Right atrium auricular region (tissue), 2 donors: ENCODE results near the gene PMP22. TPM values are rescaled to one million over a fixed set of nuclear protein-coding genes. Genes with fewer than 3 reads are reported as not detected.

Experiments used
- DNase-seq: peaks from one replicate; pipeline ENCODE4 v3.0.0-alpha.2; 2019; ENCODE audit warnings: low spot score
- H3K27ac ChIP-seq, 2 donors: fragments of 200-600 bp; sonication (generic); 1 replicate in 1 of 2; 2 replicates in 1 of 2; pipeline ENCODE4 v1.5.1; 2016 to 2019
- H3K27me3 ChIP-seq, 2 donors: fragments of 200-600 bp; sonication (generic); one replicate each; pipeline versions ENCODE4 v1.5.1 to v1.6.0; 2017 to 2019
- H3K36me3 ChIP-seq: fragments of 200-600 bp; sonication (generic); one replicate; pipeline ENCODE4 v1.5.1; 2016
- H3K4me1 ChIP-seq, 2 donors: fragments of 200-600 bp; sonication (generic); one replicate each; pipeline versions ENCODE4 v1.5.1 to v1.6.0; 2017 to 2019
- H3K4me3 ChIP-seq, 2 donors: fragments of 200-600 bp; sonication (generic); 1 replicate in 1 of 2; 2 replicates in 1 of 2; pipeline ENCODE4 v1.5.1; 2017 to 2019; ENCODE audit warnings: mild to moderate bottlenecking in 1 of 2, moderate library complexity in 1 of 2
- H3K9me3 ChIP-seq, 2 donors: fragments of 200-600 bp; sonication (generic); one replicate each; pipeline ENCODE4 v1.5.1; 2019
- CTCF ChIP-seq, 2 donors: fragments of 200-600 bp; sonication (generic); IDR thresholded peaks; one replicate each; pipeline ENCODE4 v1.5.1; 2019; ENCODE audit warnings: antibody characterized with exemption in 2 of 2
- total RNA-seq, 2 donors: library from RNA; depleted of rRNA; stranded (reverse); fragments of >200 nt; gene quantifications; one replicate each; pipeline ENCODE4 v1.1.0, GENCODE V29; 2016

Gene PMP22
- total RNA-seq, 2 donors from 2014 or later = 160 to 164 TPM

- Histone ChIP-seq H3K4me3 (no peak overlapping the region), H3K27ac (peak overlapping the region in 1 of 2 donors; percentile 36), H3K36me3 (no peaks in the 10 kb centered on the region), H3K4me1 (peaks cover 0 to 24% of the 10 kb centered on the region in 2 donors), H3K27me3 (no peaks in the 10 kb centered on the region), H3K9me3 (no peaks in the 10 kb centered on the region)
- TF ChIP-seq CTCF (IDR thresholded peaks at IDR 0.05) = no peak
- no peak for DNase-seq
Measured at GRCh38 chr17:15273141-15273793, 8.1 kb upstream of the PMP22 start.

- Histone ChIP-seq H3K4me1 (peaks cover 0 to 24% of the 10 kb centered on the region in 2 donors), H3K27me3 (no peaks in the 10 kb centered on the region), H3K36me3 (no peaks in the 10 kb centered on the region), H3K4me3 (no peak overlapping the region), H3K9me3 (no peaks in the 10 kb centered on the region), H3K27ac (no peak overlapping the region)
- no peak for TF ChIP-seq CTCF (IDR thresholded peaks at IDR 0.05)
- no peak for DNase-seq
Measured at GRCh38 chr17:15271741-15272140, 6.6 kb upstream of the PMP22 start.

- no peak for DNase-seq
- no peak overlapping the region for H3K4me3 ChIP-seq
- no peak for TF ChIP-seq CTCF (IDR thresholded peaks at IDR 0.05)
- peaks cover 0 to 24% of the 10 kb centered on the region in 2 donors for H3K4me1 ChIP-seq
- H3K27me3 ChIP-seq = no peaks in the 10 kb centered on the region
- H3K27ac ChIP-seq = no peak overlapping the region
- no peaks in the 10 kb centered on the region for H3K9me3 ChIP-seq
- no peaks in the 10 kb centered on the region for H3K36me3 ChIP-seq
Measured at GRCh38 chr17:15270628-15271381, 5.7 kb upstream of the PMP22 start.

GRCh38 chr17:15269780-15270089 lies 4.6 kb upstream of the PMP22 start:
- H3K36me3 ChIP-seq = no peaks in the 10 kb centered on the region
- no peaks in the 10 kb centered on the region for H3K27me3 ChIP-seq
- no peak overlapping the region for H3K4me3 ChIP-seq
- DNase-seq = no peak
- H3K9me3 ChIP-seq = no peaks in the 10 kb centered on the region
- no peak for TF ChIP-seq CTCF (IDR thresholded peaks at IDR 0.05)
- H3K4me1 ChIP-seq = peaks cover 0 to 31% of the 10 kb centered on the region in 2 donors
- no peak overlapping the region for H3K27ac ChIP-seq

- no peak for TF ChIP-seq CTCF (IDR thresholded peaks at IDR 0.05)
- Histone ChIP-seq H3K27me3 (no peaks in the 10 kb centered on the region), H3K27ac (no peak overlapping the region), H3K36me3 (no peaks in the 10 kb centered on the region), H3K4me3 (no peak overlapping the region), H3K9me3 (no peaks in the 10 kb centered on the region), H3K4me1 (peaks cover 0 to 34% of the 10 kb centered on the region in 2 donors)
- no peak for DNase-seq
Measured at GRCh38 chr17:15269087-15269779, 4.1 kb upstream of the PMP22 start.
